ENCODE results near the gene LHCGR.

DNA sequence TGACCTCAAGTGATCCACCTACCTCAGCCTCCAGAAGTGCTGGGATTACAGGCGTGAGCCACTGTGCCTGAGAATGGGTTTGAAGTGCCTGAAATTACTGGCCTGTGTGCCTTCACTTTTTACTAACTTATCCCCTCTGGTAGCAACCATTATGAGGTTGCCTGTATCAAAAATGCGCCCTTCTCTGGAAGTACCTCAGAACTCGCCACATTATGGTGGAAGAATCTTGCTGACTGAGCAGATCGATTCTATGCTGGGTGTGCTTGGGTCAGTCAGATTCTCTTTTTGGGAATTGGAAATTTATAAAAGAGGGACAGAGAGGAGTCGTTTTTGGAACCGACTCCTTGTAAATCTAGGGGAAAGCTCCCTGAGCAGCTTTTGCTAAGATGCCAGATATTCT lies 8.2 kb downstream of the LHCGR start:
- TF ChIP-seq, protein P1, sequence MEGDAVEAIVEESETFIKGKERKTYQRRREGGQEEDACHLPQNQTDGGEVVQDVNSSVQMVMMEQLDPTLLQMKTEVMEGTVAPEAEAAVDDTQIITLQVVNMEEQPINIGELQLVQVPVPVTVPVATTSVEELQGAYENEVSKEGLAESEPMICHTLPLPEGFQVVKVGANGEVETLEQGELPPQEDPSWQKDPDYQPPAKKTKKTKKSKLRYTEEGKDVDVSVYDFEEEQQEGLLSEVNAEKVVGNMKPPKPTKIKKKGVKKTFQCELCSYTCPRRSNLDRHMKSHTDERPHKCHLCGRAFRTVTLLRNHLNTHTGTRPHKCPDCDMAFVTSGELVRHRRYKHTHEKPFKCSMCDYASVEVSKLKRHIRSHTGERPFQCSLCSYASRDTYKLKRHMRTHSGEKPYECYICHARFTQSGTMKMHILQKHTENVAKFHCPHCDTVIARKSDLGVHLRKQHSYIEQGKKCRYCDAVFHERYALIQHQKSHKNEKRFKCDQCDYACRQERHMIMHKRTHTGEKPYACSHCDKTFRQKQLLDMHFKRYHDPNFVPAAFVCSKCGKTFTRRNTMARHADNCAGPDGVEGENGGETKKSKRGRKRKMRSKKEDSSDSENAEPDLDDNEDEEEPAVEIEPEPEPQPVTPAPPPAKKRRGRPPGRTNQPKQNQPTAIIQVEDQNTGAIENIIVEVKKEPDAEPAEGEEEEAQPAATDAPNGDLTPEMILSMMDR (IDR thresholded peaks at IDR 0.05; ENCODE audit: poor library complexity, severe bottlenecking): no peak
- no peak for TF ChIP-seq MXI1 (conservative IDR thresholded peaks at IDR 0.05; ENCODE audit: poor library complexity, severe bottlenecking)

Data from neural cell (in vitro differentiated cells).